Type B pancreatic cell (in vitro differentiated cells): Measurements from ENCODE around the gene TRIO. TPM values are rescaled to one million over a fixed set of nuclear protein-coding genes. Genes with fewer than 3 reads are reported as not detected.
A peak's percentile ranks its signal among the peaks of the same experiment; 100 is the strongest.

Experiments
- DNase-seq: peaks from one replicate; pipeline ENCODE4 v3.0.0; 2021; ENCODE audit warnings: mixed read lengths; ENCODE audit not compliant: unreplicated experiment; ENCODE audit errors: extremely low spot score
- H3K27ac Mint-ChIP-seq: 2 replicates; pipeline ENCODE4 v1.8.0; 2021; ENCODE audit warnings: mild to moderate bottlenecking, mixed read lengths
- H3K27me3 Mint-ChIP-seq: 2 replicates; pipeline ENCODE4 v1.8.0; 2021; ENCODE audit warnings: mixed read lengths
- H3K36me3 Mint-ChIP-seq: 2 replicates; pipeline ENCODE4 v1.8.0; 2021; ENCODE audit warnings: mixed read lengths
- H3K4me1 Mint-ChIP-seq: one replicate; pipeline ENCODE4 v1.8.0; 2021; ENCODE audit warnings: mixed read lengths; ENCODE audit not compliant: unreplicated experiment
- H3K4me3 Mint-ChIP-seq: 2 replicates; pipeline ENCODE4 v1.8.0; 2021; ENCODE audit warnings: mild to moderate bottlenecking, mixed read lengths
- H3K9me3 Mint-ChIP-seq: 2 replicates; pipeline ENCODE4 v1.8.0; 2021; ENCODE audit warnings: mixed read lengths
- total RNA-seq: library from RNA; stranded (reverse); gene quantifications from 2 replicates; pipeline ENCODE4 v1.2.1, GENCODE V29; 2021; ENCODE audit warnings: low replicate concordance
- TF ChIP-seq, protein P1 (sequence below): fragments of 200-600 bp; sonication (generic); conservative IDR thresholded peaks from 2 replicates; pipeline ENCODE4 v1.5.0; 2021; ENCODE audit warnings: antibody characterized with exemption, mild to moderate bottlenecking

Gene TRIO
- total RNA-seq, 1 donor from 2014 or later = 145 TPM

- peaks cover 13% of the 10 kb centered on the region for H3K36me3 Mint-ChIP-seq
- peaks cover 25% of the 10 kb centered on the region for H3K4me1 Mint-ChIP-seq
- no peak overlapping the region for H3K27ac Mint-ChIP-seq
- H3K9me3 Mint-ChIP-seq = no peaks in the 10 kb centered on the region
- DNase-seq = no peak
- H3K27me3 Mint-ChIP-seq = no peaks in the 10 kb centered on the region
- H3K4me3 Mint-ChIP-seq = no peak overlapping the region
- TF ChIP-seq, protein P1, sequence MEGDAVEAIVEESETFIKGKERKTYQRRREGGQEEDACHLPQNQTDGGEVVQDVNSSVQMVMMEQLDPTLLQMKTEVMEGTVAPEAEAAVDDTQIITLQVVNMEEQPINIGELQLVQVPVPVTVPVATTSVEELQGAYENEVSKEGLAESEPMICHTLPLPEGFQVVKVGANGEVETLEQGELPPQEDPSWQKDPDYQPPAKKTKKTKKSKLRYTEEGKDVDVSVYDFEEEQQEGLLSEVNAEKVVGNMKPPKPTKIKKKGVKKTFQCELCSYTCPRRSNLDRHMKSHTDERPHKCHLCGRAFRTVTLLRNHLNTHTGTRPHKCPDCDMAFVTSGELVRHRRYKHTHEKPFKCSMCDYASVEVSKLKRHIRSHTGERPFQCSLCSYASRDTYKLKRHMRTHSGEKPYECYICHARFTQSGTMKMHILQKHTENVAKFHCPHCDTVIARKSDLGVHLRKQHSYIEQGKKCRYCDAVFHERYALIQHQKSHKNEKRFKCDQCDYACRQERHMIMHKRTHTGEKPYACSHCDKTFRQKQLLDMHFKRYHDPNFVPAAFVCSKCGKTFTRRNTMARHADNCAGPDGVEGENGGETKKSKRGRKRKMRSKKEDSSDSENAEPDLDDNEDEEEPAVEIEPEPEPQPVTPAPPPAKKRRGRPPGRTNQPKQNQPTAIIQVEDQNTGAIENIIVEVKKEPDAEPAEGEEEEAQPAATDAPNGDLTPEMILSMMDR = no peak
Measured at GRCh38 chr5:14286007-14286406, 142.9 kb downstream of the TRIO start.

GRCh38 chr5:14286574-14287421, 143.7 kb downstream of the TRIO start:
- Mint-ChIP-seq H3K27ac (no peak overlapping the region), H3K27me3 (no peaks in the 10 kb centered on the region), H3K4me1 (peaks cover 25% of the 10 kb centered on the region), H3K36me3 (peaks cover 15% of the 10 kb centered on the region), H3K4me3 (no peak overlapping the region), H3K9me3 (no peaks in the 10 kb centered on the region)
- TF ChIP-seq, protein P1 = no peak
- DNase-seq = no peak

DNA sequence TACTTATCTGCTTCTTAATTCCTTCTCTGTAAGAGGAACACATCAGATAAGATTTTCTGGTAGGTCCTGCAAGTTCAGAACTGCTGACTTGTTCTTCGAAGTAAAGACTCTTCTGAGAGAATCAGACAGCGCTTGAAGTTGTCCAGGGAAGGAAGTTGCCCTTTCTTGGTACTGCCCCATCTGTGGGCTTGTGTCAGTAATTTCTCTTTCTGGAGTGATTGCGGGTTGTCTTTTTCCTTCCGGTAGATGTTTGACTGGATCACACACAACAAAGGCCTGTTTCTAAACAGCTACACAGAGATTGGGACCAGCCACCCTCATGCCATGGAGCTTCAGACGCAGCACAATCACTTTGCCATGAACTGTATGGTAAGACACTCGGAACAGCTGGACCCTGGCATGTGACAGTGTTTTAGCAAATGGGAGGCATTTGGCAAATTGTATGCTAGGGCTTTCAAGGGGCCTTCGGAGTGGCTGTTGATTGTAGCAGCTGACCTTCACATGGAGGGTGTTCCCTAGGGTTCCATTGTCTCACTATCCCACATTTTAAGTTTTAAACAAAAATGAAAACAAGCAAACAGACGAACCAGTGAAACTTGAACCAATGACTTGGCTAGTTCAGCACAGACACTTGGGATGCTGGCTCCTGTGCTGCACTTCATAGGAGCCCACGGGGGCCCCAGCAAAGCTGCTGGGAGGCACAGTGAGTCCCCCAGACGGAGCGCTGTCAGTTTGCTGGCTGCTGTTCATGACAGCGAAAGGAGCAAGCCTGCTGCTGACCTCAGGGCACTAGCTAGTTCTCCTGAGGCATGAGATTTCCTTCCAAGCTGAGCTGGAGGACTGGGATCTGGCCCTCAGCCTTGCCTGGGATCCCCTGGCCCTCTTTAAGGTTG, 149.9 kb downstream of the TRIO start:
- DNase-seq = no peak
- no peak overlapping the region for H3K4me3 Mint-ChIP-seq
- H3K4me1 Mint-ChIP-seq = peaks cover 8% of the 10 kb centered on the region
- H3K27ac Mint-ChIP-seq = no peak overlapping the region
- H3K27me3 Mint-ChIP-seq = no peaks in the 10 kb centered on the region
- H3K9me3 Mint-ChIP-seq = no peaks in the 10 kb centered on the region
- TF ChIP-seq, protein P1 = no peak
- H3K36me3 Mint-ChIP-seq = peaks cover 30% of the 10 kb centered on the region

- no peak for DNase-seq
- no peak overlapping the region for H3K4me3 Mint-ChIP-seq
- peaks cover 27% of the 10 kb centered on the region for H3K36me3 Mint-ChIP-seq
- H3K27me3 Mint-ChIP-seq = no peaks in the 10 kb centered on the region
- peak overlapping the region; percentile 14 for H3K27ac Mint-ChIP-seq
- H3K4me1 Mint-ChIP-seq = peaks cover 8% of the 10 kb centered on the region
- no peaks in the 10 kb centered on the region for H3K9me3 Mint-ChIP-seq
- TF ChIP-seq, protein P1 = no peak
Measured at GRCh38 chr5:14295610-14296009, 152.5 kb downstream of the TRIO start.

DNA sequence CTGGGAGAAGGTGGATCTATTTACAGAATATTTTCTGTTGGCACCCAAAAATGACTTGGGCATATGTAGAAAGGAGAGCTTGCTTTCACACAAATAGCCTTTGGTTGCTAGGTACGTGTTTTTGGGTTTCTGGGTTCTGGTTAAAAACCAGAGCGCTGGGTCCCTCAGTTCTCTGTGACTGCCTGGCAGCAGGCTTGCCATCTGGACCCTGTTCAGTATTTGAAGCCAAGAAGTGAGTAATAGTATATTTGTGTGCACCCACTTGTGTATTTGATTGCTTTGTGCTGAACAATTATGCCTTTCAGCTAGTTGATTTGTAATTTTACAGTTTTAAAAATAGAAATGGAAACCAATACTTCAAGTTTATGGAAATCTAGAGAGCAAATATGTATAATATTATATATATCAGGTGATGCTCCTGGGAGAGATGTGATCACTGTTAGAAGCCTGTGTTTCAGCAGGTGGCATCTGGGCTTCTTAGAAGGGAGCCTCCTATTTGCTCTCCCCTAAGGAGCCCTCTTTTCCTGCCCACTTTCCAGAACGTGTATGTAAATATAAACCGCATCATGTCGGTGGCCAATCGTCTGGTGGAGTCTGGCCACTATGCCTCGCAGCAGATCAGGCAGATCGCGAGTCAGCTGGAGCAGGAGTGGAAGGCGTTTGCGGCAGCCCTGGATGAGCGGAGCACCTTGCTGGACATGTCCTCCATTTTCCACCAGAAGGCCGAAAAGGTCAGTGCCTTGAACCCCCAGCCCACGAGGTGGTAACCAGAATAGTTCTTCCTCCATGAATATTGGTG, 153.6 kb downstream of the TRIO start:
- DNase-seq = no peak
- Mint-ChIP-seq H3K36me3 (peaks cover 20% of the 10 kb centered on the region), H3K9me3 (no peaks in the 10 kb centered on the region), H3K4me3 (no peak overlapping the region), H3K27me3 (no peaks in the 10 kb centered on the region), H3K27ac (no peak overlapping the region), H3K4me1 (peaks cover 8% of the 10 kb centered on the region)
- TF ChIP-seq, protein P1 = no peak
